ENCODE data around the gene NCOA1.

DNA sequence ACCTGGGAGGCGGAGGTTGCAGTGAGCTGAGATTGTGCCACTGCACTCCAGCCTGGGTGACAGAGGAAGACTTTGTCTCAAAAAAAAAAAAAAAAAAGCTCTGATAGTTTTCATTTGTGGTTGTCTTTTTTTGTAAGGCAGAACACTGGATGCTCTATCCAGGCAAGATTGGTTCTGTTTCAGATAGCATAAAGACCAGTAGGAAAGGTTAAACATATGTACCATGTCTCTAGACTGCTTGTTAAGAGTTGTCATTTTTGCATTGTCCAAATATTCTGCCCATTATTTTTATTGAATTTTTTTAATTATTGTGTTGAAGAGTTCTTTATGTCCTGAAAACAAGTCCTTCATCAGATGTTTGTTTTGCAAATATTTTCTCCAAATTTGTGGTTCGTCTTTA is 60.0 kb downstream of the NCOA1 start:
- TF ChIP-seq, protein P1, sequence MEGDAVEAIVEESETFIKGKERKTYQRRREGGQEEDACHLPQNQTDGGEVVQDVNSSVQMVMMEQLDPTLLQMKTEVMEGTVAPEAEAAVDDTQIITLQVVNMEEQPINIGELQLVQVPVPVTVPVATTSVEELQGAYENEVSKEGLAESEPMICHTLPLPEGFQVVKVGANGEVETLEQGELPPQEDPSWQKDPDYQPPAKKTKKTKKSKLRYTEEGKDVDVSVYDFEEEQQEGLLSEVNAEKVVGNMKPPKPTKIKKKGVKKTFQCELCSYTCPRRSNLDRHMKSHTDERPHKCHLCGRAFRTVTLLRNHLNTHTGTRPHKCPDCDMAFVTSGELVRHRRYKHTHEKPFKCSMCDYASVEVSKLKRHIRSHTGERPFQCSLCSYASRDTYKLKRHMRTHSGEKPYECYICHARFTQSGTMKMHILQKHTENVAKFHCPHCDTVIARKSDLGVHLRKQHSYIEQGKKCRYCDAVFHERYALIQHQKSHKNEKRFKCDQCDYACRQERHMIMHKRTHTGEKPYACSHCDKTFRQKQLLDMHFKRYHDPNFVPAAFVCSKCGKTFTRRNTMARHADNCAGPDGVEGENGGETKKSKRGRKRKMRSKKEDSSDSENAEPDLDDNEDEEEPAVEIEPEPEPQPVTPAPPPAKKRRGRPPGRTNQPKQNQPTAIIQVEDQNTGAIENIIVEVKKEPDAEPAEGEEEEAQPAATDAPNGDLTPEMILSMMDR (IDR thresholded peaks at IDR 0.05): no peak
- TF ChIP-seq POLR2A (IDR thresholded peaks at IDR 0.05): no peak
